RWPE1 (cell line): ENCODE data around the gene TRIM66.

ENCODE experiments used
- CTCF ChIA-PET: fragments of 350-600 bp; sonication (Branson Sonifier 250); formaldehyde crosslinking; extraction: SDS; loops from one replicate; lab custom pipeline; 2021; lab: Yijun Ruan, JAX
- POLR2A ChIA-PET: fragments of 400-600 bp; formaldehyde crosslinking; extraction: SDS; loops from one replicate; lab custom pipeline; 2020; ENCODE audit warnings: antibody characterized with exemption; ENCODE audit not compliant: low non-redundant PET; lab: Yijun Ruan, JAX
- DNase-seq: peaks from one replicate; pipeline ENCODE4 v3.0.0; 2012; ENCODE audit warnings: low spot score
- H3K27ac ChIP-seq: fragments of 450-650 bp; 2 replicates; pipeline ENCODE4 v1.5.1; 2017
- TF ChIP-seq, protein P1 (sequence below): fragments of 450-650 bp; conservative IDR thresholded peaks from 2 replicates; pipeline ENCODE4 v1.5.1; 2017; ENCODE audit warnings: low read depth, mild to moderate bottlenecking

TRIM66 gene

GRCh38 chr11:8709002-8709672 is 26.7 kb upstream of the TRIM66 start:
- peak overlapping the region; percentile 25 for H3K27ac ChIP-seq
- TF ChIP-seq, protein P1, sequence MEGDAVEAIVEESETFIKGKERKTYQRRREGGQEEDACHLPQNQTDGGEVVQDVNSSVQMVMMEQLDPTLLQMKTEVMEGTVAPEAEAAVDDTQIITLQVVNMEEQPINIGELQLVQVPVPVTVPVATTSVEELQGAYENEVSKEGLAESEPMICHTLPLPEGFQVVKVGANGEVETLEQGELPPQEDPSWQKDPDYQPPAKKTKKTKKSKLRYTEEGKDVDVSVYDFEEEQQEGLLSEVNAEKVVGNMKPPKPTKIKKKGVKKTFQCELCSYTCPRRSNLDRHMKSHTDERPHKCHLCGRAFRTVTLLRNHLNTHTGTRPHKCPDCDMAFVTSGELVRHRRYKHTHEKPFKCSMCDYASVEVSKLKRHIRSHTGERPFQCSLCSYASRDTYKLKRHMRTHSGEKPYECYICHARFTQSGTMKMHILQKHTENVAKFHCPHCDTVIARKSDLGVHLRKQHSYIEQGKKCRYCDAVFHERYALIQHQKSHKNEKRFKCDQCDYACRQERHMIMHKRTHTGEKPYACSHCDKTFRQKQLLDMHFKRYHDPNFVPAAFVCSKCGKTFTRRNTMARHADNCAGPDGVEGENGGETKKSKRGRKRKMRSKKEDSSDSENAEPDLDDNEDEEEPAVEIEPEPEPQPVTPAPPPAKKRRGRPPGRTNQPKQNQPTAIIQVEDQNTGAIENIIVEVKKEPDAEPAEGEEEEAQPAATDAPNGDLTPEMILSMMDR = no peak
- CTCF ChIA-PET = no interaction called here
- DNase-seq = no peak
- POLR2A ChIA-PET = no interaction called here

DNA sequence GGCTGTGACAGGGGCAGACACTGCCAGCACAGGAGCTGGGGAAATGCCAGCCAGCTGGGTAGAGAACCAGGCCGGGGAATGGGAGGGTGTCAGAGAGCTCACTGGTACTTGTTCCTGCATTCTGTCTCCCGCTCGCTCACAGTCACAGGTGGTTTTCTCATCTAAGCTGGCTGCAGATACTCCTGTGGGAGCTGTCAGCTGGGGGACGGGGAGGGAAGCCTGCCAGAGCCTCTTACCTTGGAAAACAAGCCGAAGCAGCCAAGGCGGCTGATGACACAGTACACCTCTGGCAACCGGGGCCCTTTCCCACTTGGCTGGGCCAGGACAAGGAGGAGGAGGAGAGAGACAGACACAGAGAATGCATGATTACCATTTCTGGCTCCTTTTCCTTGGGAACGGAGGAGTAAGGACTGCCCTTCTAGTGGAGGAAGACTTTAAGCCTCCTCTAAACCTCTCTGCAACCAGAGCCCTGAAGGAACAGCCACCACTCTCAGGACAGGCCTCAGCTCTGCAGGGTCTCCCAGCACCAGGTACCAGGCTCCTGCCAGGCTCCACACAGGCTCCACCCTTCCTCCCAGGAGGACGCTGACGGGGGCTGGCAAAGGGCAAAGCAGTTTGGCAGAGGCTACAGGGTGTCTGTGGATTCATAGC is 25.2 kb upstream of the TRIM66 start:
- TF ChIP-seq, protein P1 = no peak
- peak overlapping the region; percentile 17 for H3K27ac ChIP-seq
- ChIA-PET CTCF (no interaction called here), POLR2A (no interaction called here)
- DNase-seq = no peak

GRCh38 chr11:8706673-8707432 is 24.4 kb upstream of the TRIM66 start:
- no peak for DNase-seq
- TF ChIP-seq, protein P1 = no peak
- H3K27ac ChIP-seq = peak overlapping the region; percentile 17; the same call in 1 of the 2 replicates
- ChIA-PET POLR2A (no interaction called here), CTCF (no interaction called here)

DNA sequence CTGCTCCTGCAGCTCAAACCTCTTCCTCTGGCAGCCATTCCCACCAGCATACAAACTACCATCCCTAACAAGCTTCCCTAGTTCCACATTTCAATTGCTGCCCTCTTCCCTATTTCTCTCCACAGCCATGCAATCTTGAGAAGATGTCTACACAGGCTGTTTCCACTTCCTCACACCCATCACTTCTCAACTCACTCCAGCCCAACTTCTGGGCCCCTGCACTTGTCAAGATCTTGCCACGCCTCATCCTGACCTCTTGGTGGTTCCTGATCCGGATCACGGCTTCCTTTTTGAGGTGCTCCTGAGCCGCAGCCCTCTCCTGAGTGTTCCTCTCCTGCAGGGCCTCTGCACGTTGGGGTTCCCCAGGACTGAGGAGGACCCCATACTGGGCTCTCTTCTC is 22.7 kb upstream of the TRIM66 start:
- TF ChIP-seq, protein P1 = no peak
- no peak for DNase-seq
- CTCF ChIA-PET = no interaction called here
- no peak overlapping the region for H3K27ac ChIP-seq
- POLR2A ChIA-PET = no interaction called here

DNA sequence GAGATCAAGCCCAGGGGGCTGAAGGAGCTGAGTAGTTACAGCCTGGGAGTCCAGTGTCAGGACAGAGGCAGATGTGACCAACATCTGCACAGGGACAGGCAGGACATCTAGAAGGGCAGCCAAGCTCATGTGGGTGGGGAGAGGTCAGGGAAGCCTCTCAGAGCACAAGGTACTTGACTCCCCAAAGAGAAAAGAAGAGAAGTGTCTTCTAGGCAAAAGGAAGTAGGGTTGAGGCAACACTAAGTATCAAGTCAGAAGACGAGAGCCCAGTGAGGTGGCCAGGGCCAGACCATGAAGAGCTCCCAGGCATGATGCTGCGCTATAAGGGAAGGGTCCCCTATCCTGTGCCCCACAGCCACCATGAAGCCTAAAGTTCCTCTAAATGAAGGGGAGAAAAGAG is 21.7 kb upstream of the TRIM66 start:
- ChIA-PET POLR2A (no interaction called here), CTCF (interaction anchor here (0.6 kb wide), 1 partner anchor 57 kb away, joined by 3 read pairs; no protein-coding TSS in a partner anchor)
- TF ChIP-seq, protein P1 = no peak
- no peak for DNase-seq
- peak overlapping the region; percentile 35 for H3K27ac ChIP-seq

DNA sequence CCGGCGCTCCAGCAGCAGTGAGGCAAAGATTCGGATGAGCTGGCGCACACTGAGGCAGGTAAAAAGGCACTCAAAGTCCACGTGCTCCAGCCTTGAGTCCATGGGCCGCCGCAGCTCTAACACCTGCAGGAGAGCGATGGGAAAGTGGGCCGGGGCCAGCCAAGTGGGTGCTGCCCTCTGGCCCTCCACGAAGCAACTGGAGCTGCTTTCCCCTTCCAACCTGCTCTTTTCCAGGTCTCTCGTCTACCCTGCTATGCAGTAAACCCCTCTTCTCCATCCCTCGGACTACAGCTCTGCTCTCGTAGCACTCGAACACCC is 20.1 kb upstream of the TRIM66 start:
- H3K27ac ChIP-seq = peak overlapping the region; percentile 35
- TF ChIP-seq, protein P1 = no peak
- ChIA-PET CTCF (no interaction called here), POLR2A (no interaction called here)
- DNase-seq = no peak
